ENCODE data around the gene RIN2. TPM values are rescaled to one million over a fixed set of nuclear protein-coding genes. Genes with fewer than 3 reads are reported as not detected.

The RIN2 gene
- total RNA-seq, 1 experiment from 2014 or later, result 1.0 TPM

GRCh38 chr20:19742974-19743639, 15.0 kb upstream of the RIN2 start:
- H3K27me3 ChIP-seq (ENCODE audit: insufficient read depth, low read length), result no peaks in the 10 kb centered on the region
- peaks cover 0 to 5% (median 3%) of the 10 kb centered on the region in 3 experiments; a peak in 1 of 7 replicates for H3K36me3 Mint-ChIP-seq (ENCODE audit: insufficient read depth in 1 of 3, low read depth in 3 of 3)
- H3K4me3 Mint-ChIP-seq, result no peak overlapping the region
- no peak overlapping the region for H2AK5ac ChIP-seq (ENCODE audit: insufficient read length, low read length)
- H3K27me3 Mint-ChIP-seq (ENCODE audit: low read depth), result peaks cover 2% of the 10 kb centered on the region; the same call in 1 of the 2 replicates
- WGBS (ENCODE audit: extremely low coverage, insufficient read length, low lambda C conversion rate), result no CpG with 5 or more reads among the region's 9 CpGs
- no peak overlapping the region for H3K14ac ChIP-seq (ENCODE audit: insufficient read depth, low read length)
- H4K20me1 ChIP-seq (ENCODE audit: control insufficient read depth, insufficient read depth, insufficient read length), result no peaks in the 10 kb centered on the region
- no peak overlapping the region for H3K56ac ChIP-seq (ENCODE audit: insufficient read length, low read depth, low read length)
- no peak overlapping the region for H3K18ac ChIP-seq (ENCODE audit: insufficient read length, low read depth, low read length)
- H2BK5ac ChIP-seq (ENCODE audit: insufficient read length, low read length), result no peak overlapping the region
- no peak overlapping the region for H3K27ac ChIP-seq (ENCODE audit: insufficient read length, low read depth, low read length)
- H3K4me2 ChIP-seq (ENCODE audit: insufficient read depth, insufficient read length, low read length), result no peak overlapping the region
- H4K5ac ChIP-seq (ENCODE audit: insufficient read length, low read depth, low read length), result no peak overlapping the region
- no peak for DNase-seq
- H4K8ac ChIP-seq (replicated peaks; ENCODE audit: insufficient read length, low read depth, low read length), result no peak overlapping the region
- no peak overlapping the region for H3K23ac ChIP-seq (ENCODE audit: insufficient read length, low read depth, low read length)
- H3K4ac ChIP-seq (ENCODE audit: low read depth, low read length), result no peak overlapping the region
- peaks cover 12 to 14% of the 10 kb centered on the region in 2 experiments for H3K4me1 Mint-ChIP-seq
- H3K27ac Mint-ChIP-seq, result no peak overlapping the region
- H3T11ph ChIP-seq (ENCODE audit: low read length), result no peak overlapping the region
- no peak overlapping the region for H2BK15ac ChIP-seq (ENCODE audit: low read depth, low read length)
- no peaks in the 10 kb centered on the region for H3K23me2 ChIP-seq (ENCODE audit: insufficient read length, low read depth, low read length, poor library complexity, severe bottlenecking)
- H2BK120ac ChIP-seq (ENCODE audit: low read depth, low read length, poor library complexity, severe bottlenecking), result no peak overlapping the region
- H2AFZ ChIP-seq (ENCODE audit: low read length), result no peak overlapping the region
- TF ChIP-seq CTCF (conservative IDR thresholded peaks at IDR 0.05), result no peak
- no peaks in the 10 kb centered on the region for H3K79me1 ChIP-seq (ENCODE audit: insufficient read depth, low read depth, low read length, poor library complexity, severe bottlenecking)
- no peak overlapping the region for H3K9ac ChIP-seq (ENCODE audit: extremely low read depth, insufficient read length, low read length)
- H2BK20ac ChIP-seq (ENCODE audit: low read depth, low read length, poor library complexity, severe bottlenecking), result no peak overlapping the region
- H3K9me3 ChIP-seq (ENCODE audit: control insufficient read depth, low read depth, low read length), result no peaks in the 10 kb centered on the region
- peaks cover 11 to 13% of the 10 kb centered on the region in 2 experiments for H3K9me3 Mint-ChIP-seq
- no peaks in the 10 kb centered on the region for H3K79me2 ChIP-seq (ENCODE audit: insufficient read depth, low read length)
- H2BK12ac ChIP-seq (ENCODE audit: insufficient read length, low read depth, low read length), result no peak overlapping the region
- H4K91ac ChIP-seq (ENCODE audit: insufficient read length, low read depth, low read length), result no peak overlapping the region
- no peaks in the 10 kb centered on the region; the same call in 1 of the 2 replicates for H3K4me1 ChIP-seq (ENCODE audit: insufficient read depth, low read length)

Data from H9 (cell line).